ENCODE measurements around the gene PRKN.

The PRKN gene

GRCh38 chr6:161850562-161850961 lies 877.0 kb downstream of the PRKN start:
- Histone ChIP-seq H3K4me1 (ENCODE audit: control insufficient read depth, insufficient read depth, low read length) (no peaks in the 10 kb centered on the region), H3K27ac (ENCODE audit: extremely low read depth, low read depth, low read length) (no peak overlapping the region), H3K4me3 (ENCODE audit: low read depth, low read length) (no peak overlapping the region), H3K36me3 (ENCODE audit: control insufficient read depth in 2 of 2, insufficient read depth in 1 of 2, low read length in 2 of 2) (no peaks in the 10 kb centered on the region), H3K9me3 (ENCODE audit: control insufficient read depth, insufficient read depth, low read depth, low read length) (no peaks in the 10 kb centered on the region)
- ChIA-PET POLR2A (no interaction called here), CTCF (interaction anchor here (0.6 kb wide), 1 partner anchor 1651 kb away, joined by 8 read pairs; no protein-coding TSS in a partner anchor)
- no peak for TF ChIP-seq TSHZ1 (tag by site-specific recombination; IDR thresholded peaks at IDR 0.05; ENCODE audit: borderline replicate concordance)

GRCh38 chr6:161847628-161848027 lies 879.9 kb downstream of the PRKN start:
- POLR2A ChIA-PET, result no interaction called here
- CTCF ChIA-PET, result interaction anchor here (0.7 kb wide), 1 partner anchor 9 kb away, joined by 3 read pairs; no protein-coding TSS in a partner anchor
- TF ChIP-seq KLF7 (tag by site-specific recombination; IDR thresholded peaks at IDR 0.05; ENCODE audit: borderline replicate concordance) (no peak), ZNF433 (tag by site-specific recombination; IDR thresholded peaks at IDR 0.05; ENCODE audit: low read depth) (no peak), KLF10 (tag by site-specific recombination; IDR thresholded peaks at IDR 0.05) (no peak), ZNF558 (tag by site-specific recombination; IDR thresholded peaks at IDR 0.05) (no peak), ZNF549 (tag by site-specific recombination; IDR thresholded peaks at IDR 0.05) (no peak), KLF9 (tag by site-specific recombination; IDR thresholded peaks at IDR 0.05; ENCODE audit: low read depth) (no peak), ZNF426 (tag by site-specific recombination; IDR thresholded peaks at IDR 0.05) (no peak), ZXDB (tag by site-specific recombination; IDR thresholded peaks at IDR 0.05) (no peak), ZNF529 (tag by site-specific recombination; IDR thresholded peaks at IDR 0.05; ENCODE audit: insufficient replicate concordance) (no peak), SP3 (tag by site-specific recombination; IDR thresholded peaks at IDR 0.05) (no peak), ZNF423 (tag by site-specific recombination; IDR thresholded peaks at IDR 0.05) (no peak), ZNF555 (tag by site-specific recombination; conservative IDR thresholded peaks at IDR 0.05) (no peak), OVOL3 (tag by site-specific recombination; IDR thresholded peaks at IDR 0.05) (no peak), ZNF174 (tag by site-specific recombination; IDR thresholded peaks at IDR 0.05) (no peak), ZNF366 (tag by site-specific recombination; conservative IDR thresholded peaks at IDR 0.05) (no peak), MZF1 (tag by site-specific recombination; IDR thresholded peaks at IDR 0.05; ENCODE audit: borderline replicate concordance) (no peak), ZFP37 (tag by site-specific recombination; IDR thresholded peaks at IDR 0.05) (no peak), ZNF530 (tag by site-specific recombination; IDR thresholded peaks at IDR 0.05; ENCODE audit: low read depth) (no peak), ZNF639 (tag by site-specific recombination; IDR thresholded peaks at IDR 0.05) (no peak), ZBTB17 (tag by site-specific recombination; IDR thresholded peaks at IDR 0.05) (no peak)
- Histone ChIP-seq H3K36me3 (ENCODE audit: control insufficient read depth in 2 of 2, insufficient read depth in 1 of 2, low read length in 2 of 2) (no peaks in the 10 kb centered on the region), H3K27ac (ENCODE audit: extremely low read depth, low read depth, low read length) (no peak overlapping the region), H3K4me1 (ENCODE audit: control insufficient read depth, insufficient read depth, low read length) (no peaks in the 10 kb centered on the region), H3K4me3 (ENCODE audit: low read depth, low read length) (no peak overlapping the region), H3K9me3 (ENCODE audit: control insufficient read depth, insufficient read depth, low read depth, low read length) (no peaks in the 10 kb centered on the region)
